Measurements from ENCODE around the gene TMEM208. TPM values are rescaled to one million over a fixed set of nuclear protein-coding genes. Genes with fewer than 3 reads are reported as not detected.

TMEM208 gene
- total and polyA plus RNA-seq, 2 of the 13 experiments (the other 11 are each of a cell fraction or from before 2014, with no cell fraction given): 58.8 to 72.9 TPM

DNA sequence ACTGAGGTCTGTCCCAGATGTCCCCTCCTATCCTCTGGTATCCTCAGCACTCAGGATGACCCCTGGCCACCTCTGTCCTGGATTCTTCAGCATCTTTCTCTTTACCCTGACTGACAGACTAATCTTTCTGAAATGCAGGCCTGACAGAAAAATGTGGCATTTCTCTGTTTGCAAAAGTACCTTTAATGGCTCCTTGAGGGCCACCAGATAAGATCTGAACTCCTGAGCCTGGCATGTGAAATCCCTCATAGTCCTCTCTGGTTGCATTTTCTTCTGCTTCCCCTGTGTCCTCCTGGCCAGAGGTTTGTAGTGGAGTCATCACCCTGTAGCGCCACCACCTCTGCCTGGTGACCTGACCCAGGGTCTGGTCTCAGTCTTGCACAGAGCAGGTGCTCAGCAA is 30.0 kb upstream of the TMEM208 start:
- Histone ChIP-seq H2AFZ (ENCODE audit: low read length) (no peak overlapping the region), H3K79me2 (ENCODE audit: insufficient read depth, low read length) (peaks cover 21% of the 10 kb centered on the region), H3K4me3 (replicated peaks in 1 of 3; ENCODE audit: insufficient read depth in 1 of 3, low read depth in 2 of 3, low read length in 3 of 3) (no peak overlapping the region), H3K27ac (ENCODE audit: extremely low read length, insufficient read depth, low read length) (no peak overlapping the region), H4K20me1 (ENCODE audit: insufficient read depth, low read length) (no peaks in the 10 kb centered on the region; the same call in 1 of the 2 replicates), H3K36me3 (replicated peaks in 1 of 2; ENCODE audit: control insufficient read depth in 1 of 2, insufficient read depth in 2 of 2, low read length in 2 of 2) (peaks cover 44 to 69% of the 10 kb centered on the region in 2 experiments), H3K27me3 (ENCODE audit: control insufficient read depth in 1 of 2, insufficient read depth in 2 of 2, low read length in 2 of 2) (peaks cover 0 to 6% of the 10 kb centered on the region in 2 experiments; a peak in 1 of 5 replicates), H3K4me1 (ENCODE audit: insufficient read depth, low read length) (peaks cover 16% of the 10 kb centered on the region), H3K4me2 (ENCODE audit: low read depth, low read length) (no peak overlapping the region), H3K9ac (ENCODE audit: insufficient read depth, low read depth, low read length) (no peak overlapping the region), H3K9me3 (ENCODE audit: low read length) (no peaks in the 10 kb centered on the region)
- 95% methylated on average over 1 of the region's 1 CpG for WGBS (ENCODE audit: low lambda C conversion rate)
- ChIA-PET POLR2A (no interaction called here), CTCF (ENCODE audit: low intra/inter-chr PET ratio, low total read pairs) (no interaction called here)
- ATAC-seq (no peak), FAIRE-seq (no peak), DNase-seq (ENCODE audit: low spot score) (no peak)
- intact Hi-C loops (cut with micrococcal nuclease; ENCODE audit: unreplicated experiment) (no loop called here), in situ Hi-C loops (cut with HindIII; ENCODE audit: extremely low pct_ligation_motif_present, low pct_unique_long_range_greater_than_20kb) (no loop called here)
- TF ChIP-seq, protein P1, sequence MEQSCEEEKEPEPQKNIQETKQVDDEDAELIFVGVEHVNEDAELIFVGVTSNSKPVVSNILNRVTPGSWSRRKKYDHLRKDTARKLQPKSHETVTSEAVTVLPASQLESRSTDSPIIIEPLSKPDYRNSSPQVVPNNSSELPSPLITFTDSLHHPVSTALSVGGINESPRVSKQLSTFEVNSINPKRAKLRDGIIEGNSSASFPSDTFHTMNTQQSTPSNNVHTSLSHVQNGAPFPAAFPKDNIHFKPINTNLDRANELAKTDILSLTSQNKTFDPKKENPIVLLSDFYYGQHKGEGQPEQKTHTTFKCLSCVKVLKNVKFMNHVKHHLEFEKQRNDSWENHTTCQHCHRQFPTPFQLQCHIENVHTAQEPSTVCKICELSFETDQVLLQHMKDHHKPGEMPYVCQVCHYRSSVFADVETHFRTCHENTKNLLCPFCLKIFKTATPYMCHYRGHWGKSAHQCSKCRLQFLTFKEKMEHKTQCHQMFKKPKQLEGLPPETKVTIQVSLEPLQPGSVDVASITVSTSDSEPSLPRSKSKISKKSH (CRISPR knock-in tag; IDR thresholded peaks at IDR 0.05; ENCODE audit: borderline replicate concordance): no peak
- TF ChIP-seq, protein P2, sequence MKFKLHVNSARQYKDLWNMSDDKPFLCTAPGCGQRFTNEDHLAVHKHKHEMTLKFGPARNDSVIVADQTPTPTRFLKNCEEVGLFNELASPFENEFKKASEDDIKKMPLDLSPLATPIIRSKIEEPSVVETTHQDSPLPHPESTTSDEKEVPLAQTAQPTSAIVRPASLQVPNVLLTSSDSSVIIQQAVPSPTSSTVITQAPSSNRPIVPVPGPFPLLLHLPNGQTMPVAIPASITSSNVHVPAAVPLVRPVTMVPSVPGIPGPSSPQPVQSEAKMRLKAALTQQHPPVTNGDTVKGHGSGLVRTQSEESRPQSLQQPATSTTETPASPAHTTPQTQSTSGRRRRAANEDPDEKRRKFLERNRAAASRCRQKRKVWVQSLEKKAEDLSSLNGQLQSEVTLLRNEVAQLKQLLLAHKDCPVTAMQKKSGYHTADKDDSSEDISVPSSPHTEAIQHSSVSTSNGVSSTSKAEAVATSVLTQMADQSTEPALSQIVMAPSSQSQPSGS (CRISPR knock-in tag; IDR thresholded peaks at IDR 0.05): no peak
- no peak for TF ChIP-seq RXRB (CRISPR knock-in tag; IDR thresholded peaks at IDR 0.05; ENCODE audit: borderline replicate concordance)
- no peak for TF ChIP-seq ZEB1 (IDR thresholded peaks at IDR 0.05; ENCODE audit: insufficient replicate concordance, low read depth)
- no TSS peak for BruUV-seq (replicated peaks)

DNA sequence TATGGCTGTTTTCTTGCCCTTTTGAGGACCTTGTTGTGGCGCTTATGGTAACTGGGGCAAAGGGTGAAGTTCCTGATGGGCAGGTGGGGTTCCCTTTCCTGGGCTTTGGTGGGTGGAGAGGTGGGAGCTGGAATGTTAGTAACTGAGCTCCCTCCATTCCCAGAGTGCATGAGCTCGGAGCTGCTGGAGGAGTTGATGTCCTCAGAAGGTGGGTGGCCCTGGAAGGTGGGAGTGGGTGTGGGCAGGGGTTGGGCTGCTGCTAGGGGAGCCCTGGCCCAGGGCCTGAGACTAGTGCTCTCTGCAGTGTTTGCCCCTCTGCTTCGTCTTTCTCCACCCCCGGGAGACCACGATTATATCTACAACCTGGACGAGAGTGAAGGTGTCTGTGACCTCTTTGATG is 29.2 kb upstream of the TMEM208 start:
- Histone ChIP-seq H3K79me2 (ENCODE audit: insufficient read depth, low read length) (peaks cover 14% of the 10 kb centered on the region), H3K4me3 (replicated peaks in 1 of 3; ENCODE audit: insufficient read depth in 1 of 3, low read depth in 2 of 3, low read length in 3 of 3) (no peak overlapping the region), H3K4me2 (ENCODE audit: low read depth, low read length) (no peak overlapping the region), H3K27ac (ENCODE audit: extremely low read length, insufficient read depth, low read length) (peak overlapping the region; percentile 4), H3K27me3 (ENCODE audit: control insufficient read depth in 1 of 2, insufficient read depth in 2 of 2, low read length in 2 of 2) (peaks cover 0 to 2% of the 10 kb centered on the region in 2 experiments; a peak in 1 of 5 replicates), H2AFZ (ENCODE audit: low read length) (no peak overlapping the region), H3K9me3 (ENCODE audit: low read length) (no peaks in the 10 kb centered on the region), H3K36me3 (replicated peaks in 1 of 2; ENCODE audit: control insufficient read depth in 1 of 2, insufficient read depth in 2 of 2, low read length in 2 of 2) (peaks cover 50 to 77% of the 10 kb centered on the region in 2 experiments), H3K4me1 (ENCODE audit: insufficient read depth, low read length) (peaks cover 16% of the 10 kb centered on the region), H3K9ac (ENCODE audit: insufficient read depth, low read depth, low read length) (no peak overlapping the region), H4K20me1 (ENCODE audit: insufficient read depth, low read length) (no peaks in the 10 kb centered on the region; the same call in 1 of the 2 replicates)
- ATAC-seq: no peak
- in situ Hi-C loops (cut with HindIII; ENCODE audit: extremely low pct_ligation_motif_present, low pct_unique_long_range_greater_than_20kb): no loop called here
- CTCF ChIA-PET (ENCODE audit: low intra/inter-chr PET ratio, low total read pairs): no interaction called here
- POLR2A ChIA-PET: interaction anchor here (0.9 to 1.8 kb wide), 6 partner anchors 8 to 50 kb away, joined by 3 to 7 read pairs (median 5); partner anchors contain the start of genes FHOD1, NOL3 and TMEM208
- no peak for FAIRE-seq
- 88% methylated on average over 6 of the region's 6 CpGs for WGBS (ENCODE audit: low lambda C conversion rate)
- no TSS peak for BruUV-seq (replicated peaks)
- DNase-seq (ENCODE audit: low spot score): no peak
- intact Hi-C loops (cut with micrococcal nuclease; ENCODE audit: unreplicated experiment): no loop called here
- TF ChIP-seq, protein P3, sequence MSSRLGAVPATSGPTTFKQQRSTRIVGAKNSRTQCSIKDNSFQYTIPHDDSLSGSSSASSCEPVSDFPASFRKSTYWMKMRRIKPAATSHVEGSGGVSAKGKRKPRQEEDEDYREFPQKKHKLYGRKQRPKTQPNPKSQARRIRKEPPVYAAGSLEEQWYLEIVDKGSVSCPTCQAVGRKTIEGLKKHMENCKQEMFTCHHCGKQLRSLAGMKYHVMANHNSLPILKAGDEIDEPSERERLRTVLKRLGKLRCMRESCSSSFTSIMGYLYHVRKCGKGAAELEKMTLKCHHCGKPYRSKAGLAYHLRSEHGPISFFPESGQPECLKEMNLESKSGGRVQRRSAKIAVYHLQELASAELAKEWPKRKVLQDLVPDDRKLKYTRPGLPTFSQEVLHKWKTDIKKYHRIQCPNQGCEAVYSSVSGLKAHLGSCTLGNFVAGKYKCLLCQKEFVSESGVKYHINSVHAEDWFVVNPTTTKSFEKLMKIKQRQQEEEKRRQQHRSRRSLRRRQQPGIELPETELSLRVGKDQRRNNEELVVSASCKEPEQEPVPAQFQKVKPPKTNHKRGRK (CRISPR knock-in tag; IDR thresholded peaks at IDR 0.05): no peak

All from HepG2 (cell line).